Karpas-422 (cell line): ENCODE measurements around the gene ATXN7L1. TPM values are rescaled to one million over a fixed set of nuclear protein-coding genes. Genes with fewer than 3 reads are reported as not detected.
A peak's percentile ranks its signal among the peaks of the same experiment; 100 is the strongest.

Source experiments
- DNase-seq: peaks from one replicate; pipeline ENCODE4 v3.0.0-alpha.2; 2015
- H2AFZ ChIP-seq: fragments of 200-600 bp; sonication (generic); 2 replicates; pipeline ENCODE4 v1.6.1; 2014; ENCODE audit warnings: antibody characterized with exemption, low read length, mixed read lengths
- H3K27ac ChIP-seq: fragments of 200-600 bp; sonication (generic); 2 replicates; pipeline ENCODE4 v1.5.1; 2014; ENCODE audit warnings: mild to moderate bottlenecking, low read length, moderate library complexity
- H3K27me3 ChIP-seq: fragments of 200-600 bp; sonication (generic); 2 replicates; pipeline ENCODE4 v1.6.1; 2014; ENCODE audit warnings: low read length, mixed read lengths
- H3K36me3 ChIP-seq: fragments of 200-600 bp; sonication (generic); 2 replicates; pipeline ENCODE4 v1.6.1; 2014; ENCODE audit warnings: low read length, mixed read lengths; ENCODE audit not compliant: insufficient read depth
- H3K4me1 ChIP-seq: fragments of 200-600 bp; sonication (generic); 2 replicates; pipeline ENCODE4 v1.6.1; 2014; ENCODE audit warnings: mild to moderate bottlenecking, low read length, mixed read lengths
- H3K4me2 ChIP-seq: fragments of 200-600 bp; sonication (generic); 2 replicates; pipeline ENCODE4 v1.6.1; 2014; ENCODE audit warnings: low read length, low read depth, mild to moderate bottlenecking; ENCODE audit not compliant: poor library complexity, severe bottlenecking
- H3K4me3 ChIP-seq: fragments of 200-600 bp; sonication (generic); 2 replicates; pipeline ENCODE4 v1.5.1; 2014; ENCODE audit warnings: mild to moderate bottlenecking, antibody characterized with exemption, low read length, mixed read lengths
- H3K79me2 ChIP-seq: fragments of 200-600 bp; sonication (generic); 2 replicates; pipeline ENCODE4 v1.6.1; 2014; ENCODE audit warnings: mild to moderate bottlenecking, low read length, mixed read lengths
- H3K9ac ChIP-seq: fragments of 200-600 bp; sonication (generic); 2 replicates; pipeline ENCODE4 v1.6.0; 2014; ENCODE audit warnings: low read length
- H3K9me2 ChIP-seq: fragments of 200-600 bp; sonication (generic), shearing (Covaris generic); replicated peaks from 2 replicates; pipeline ENCODE4 v1.6.0; 2014; ENCODE audit warnings: mild to moderate bottlenecking, low read length, moderate library complexity; ENCODE audit not compliant: insufficient read depth
- H3K9me3 ChIP-seq: fragments of 300-700, 200-600 bp; sonication (generic); 2 replicates; pipeline ENCODE4 v1.6.1; 2014; ENCODE audit warnings: low read length, mixed read lengths
- H4K20me1 ChIP-seq: fragments of 200-600 bp; sonication (generic); 2 replicates; pipeline ENCODE4 v1.6.1; 2014; ENCODE audit warnings: mild to moderate bottlenecking, antibody characterized with exemption, low read length, low read depth; ENCODE audit not compliant: insufficient read depth
- total RNA-seq: library from RNA; depleted of rRNA; stranded (reverse); fragments of >200 nt; shearing (Covaris generic); gene quantifications from 2 replicates; pipeline ENCODE4 v1.2.3, GENCODE V29; 2014; ENCODE audit warnings: low replicate concordance

ATXN7L1 gene
- total RNA-seq, 1 experiment from 2014 or later, result not detected

DNA sequence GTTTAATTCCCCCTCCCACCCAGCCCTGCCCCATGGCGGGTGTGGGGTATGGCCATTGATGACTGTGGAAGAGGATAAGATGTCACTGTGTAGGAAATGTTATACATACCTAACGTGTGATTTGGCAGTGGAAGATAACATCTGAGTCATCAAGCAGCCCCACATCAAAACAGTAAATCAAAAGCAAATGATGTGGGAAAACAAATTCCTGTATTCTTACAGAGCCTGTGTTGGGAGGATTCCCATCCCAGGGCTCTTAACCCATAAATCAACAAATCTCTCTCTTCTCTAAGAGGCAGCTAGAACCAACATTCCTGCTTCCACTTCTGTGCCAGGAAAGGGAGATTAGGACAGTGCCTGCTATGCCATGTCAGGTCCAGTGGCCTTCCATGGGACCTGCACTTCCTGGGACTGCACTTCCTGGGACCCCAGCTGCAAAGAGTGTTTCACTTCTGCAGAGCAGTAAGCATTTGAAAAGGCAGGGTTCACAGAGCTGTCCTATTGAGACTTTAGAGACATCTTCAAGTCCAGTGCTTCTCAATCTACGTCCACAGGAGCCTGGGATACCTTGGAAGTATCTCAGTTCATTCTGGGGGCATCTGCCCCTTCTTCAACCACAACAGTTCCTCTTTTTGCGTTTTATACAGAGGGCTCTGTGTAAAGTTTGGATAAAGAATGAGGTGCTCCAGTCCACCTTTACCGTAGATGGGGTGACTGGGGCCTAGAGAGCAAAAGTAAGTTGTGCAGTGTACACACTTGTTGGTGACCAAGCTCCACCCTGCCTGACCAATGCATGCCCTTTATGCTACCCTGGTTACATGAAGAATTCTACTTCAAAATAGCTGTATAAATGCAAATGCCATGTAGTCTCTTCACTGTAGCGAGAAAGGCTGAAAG is 45.7 kb downstream of the ATXN7L1 start:
- no peaks in the 10 kb centered on the region for H3K4me1 ChIP-seq
- no peak overlapping the region for H2AFZ ChIP-seq
- H3K27ac ChIP-seq, result no peak overlapping the region
- H4K20me1 ChIP-seq, result no peaks in the 10 kb centered on the region
- no peak overlapping the region for H3K4me2 ChIP-seq
- no peaks in the 10 kb centered on the region for H3K9me3 ChIP-seq
- no peak for DNase-seq
- H3K9me2 ChIP-seq, result no peaks in the 10 kb centered on the region; the same call in 1 of the 2 replicates
- no peak overlapping the region for H3K9ac ChIP-seq
- no peaks in the 10 kb centered on the region for H3K79me2 ChIP-seq
- H3K27me3 ChIP-seq, result no peaks in the 10 kb centered on the region
- no peaks in the 10 kb centered on the region for H3K36me3 ChIP-seq
- no peak overlapping the region for H3K4me3 ChIP-seq

- Histone ChIP-seq H3K36me3 (no peaks in the 10 kb centered on the region), H3K4me2 (no peak overlapping the region), H3K27me3 (no peaks in the 10 kb centered on the region), H3K27ac (no peak overlapping the region), H3K9ac (no peak overlapping the region), H3K9me3 (no peaks in the 10 kb centered on the region), H3K4me1 (no peaks in the 10 kb centered on the region), H3K4me3 (no peak overlapping the region), H4K20me1 (no peaks in the 10 kb centered on the region), H3K79me2 (no peaks in the 10 kb centered on the region), H2AFZ (no peak overlapping the region), H3K9me2 (no peaks in the 10 kb centered on the region; the same call in 1 of the 2 replicates)
- DNase-seq, result no peak
Observed at GRCh38 chr7:105829681-105830322, 46.6 kb downstream of the ATXN7L1 start.

GRCh38 chr7:105828141-105828540 is 48.3 kb downstream of the ATXN7L1 start:
- Histone ChIP-seq H4K20me1 (no peaks in the 10 kb centered on the region), H3K36me3 (no peaks in the 10 kb centered on the region), H3K9me2 (no peaks in the 10 kb centered on the region; the same call in 1 of the 2 replicates), H3K9me3 (no peaks in the 10 kb centered on the region), H3K79me2 (no peaks in the 10 kb centered on the region), H3K4me3 (no peak overlapping the region), H3K27me3 (no peaks in the 10 kb centered on the region), H3K9ac (no peak overlapping the region), H3K4me2 (no peak overlapping the region), H2AFZ (no peak overlapping the region), H3K27ac (no peak overlapping the region), H3K4me1 (no peaks in the 10 kb centered on the region)
- no peak for DNase-seq

GRCh38 chr7:105827151-105827875 is 49.1 kb downstream of the ATXN7L1 start:
- no peak overlapping the region for H3K9ac ChIP-seq
- H3K4me1 ChIP-seq, result no peaks in the 10 kb centered on the region
- H4K20me1 ChIP-seq, result no peaks in the 10 kb centered on the region
- H3K27ac ChIP-seq, result no peak overlapping the region
- no peaks in the 10 kb centered on the region for H3K27me3 ChIP-seq
- H2AFZ ChIP-seq, result no peak overlapping the region
- no peaks in the 10 kb centered on the region; the same call in 1 of the 2 replicates for H3K9me2 ChIP-seq
- H3K79me2 ChIP-seq, result no peaks in the 10 kb centered on the region
- H3K4me2 ChIP-seq, result no peak overlapping the region
- no peak overlapping the region for H3K4me3 ChIP-seq
- no peak for DNase-seq
- no peaks in the 10 kb centered on the region for H3K9me3 ChIP-seq
- H3K36me3 ChIP-seq, result no peaks in the 10 kb centered on the region

GRCh38 chr7:105826143-105826542 is 50.3 kb downstream of the ATXN7L1 start:
- H3K4me1 ChIP-seq, result no peaks in the 10 kb centered on the region
- no peaks in the 10 kb centered on the region for H4K20me1 ChIP-seq
- H3K9me3 ChIP-seq, result no peaks in the 10 kb centered on the region
- no peaks in the 10 kb centered on the region; the same call in 1 of the 2 replicates for H3K9me2 ChIP-seq
- H3K4me2 ChIP-seq, result no peak overlapping the region
- no peak overlapping the region for H3K27ac ChIP-seq
- DNase-seq, result no peak
- H3K9ac ChIP-seq, result no peak overlapping the region
- H2AFZ ChIP-seq, result no peak overlapping the region
- no peaks in the 10 kb centered on the region for H3K27me3 ChIP-seq
- H3K36me3 ChIP-seq, result no peaks in the 10 kb centered on the region
- no peak overlapping the region for H3K4me3 ChIP-seq
- no peaks in the 10 kb centered on the region for H3K79me2 ChIP-seq

GRCh38 chr7:105825371-105825770 is 51.0 kb downstream of the ATXN7L1 start:
- H2AFZ ChIP-seq, result no peak overlapping the region
- no peak overlapping the region for H3K9ac ChIP-seq

DNA sequence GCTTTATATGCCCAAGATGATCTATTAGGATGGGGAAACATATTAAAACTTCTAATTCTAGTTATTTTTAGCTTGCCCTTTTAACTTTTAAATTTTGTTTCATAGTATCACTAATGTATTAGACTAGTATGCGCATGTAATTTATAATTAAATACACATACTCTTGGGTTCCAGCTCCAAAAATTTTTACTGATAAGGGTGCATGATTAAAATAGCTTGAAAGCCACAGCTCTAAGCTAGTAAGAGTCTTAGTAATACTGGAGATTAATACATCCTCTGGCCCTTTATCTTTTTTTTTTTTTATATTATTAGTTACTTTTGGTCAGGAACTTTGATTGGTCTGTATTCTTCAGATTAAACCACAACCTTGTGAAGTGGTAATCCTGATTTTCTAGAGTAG is 53.6 kb downstream of the ATXN7L1 start:
- Histone ChIP-seq H3K79me2 (no peaks in the 10 kb centered on the region), H4K20me1 (no peaks in the 10 kb centered on the region), H2AFZ (no peak overlapping the region), H3K9ac (no peak overlapping the region), H3K4me1 (no peaks in the 10 kb centered on the region), H3K4me3 (no peak overlapping the region), H3K36me3 (no peaks in the 10 kb centered on the region), H3K27me3 (no peaks in the 10 kb centered on the region), H3K9me2 (no peaks in the 10 kb centered on the region; the same call in 1 of the 2 replicates), H3K4me2 (no peak overlapping the region), H3K9me3 (no peaks in the 10 kb centered on the region), H3K27ac (no peak overlapping the region)
- no peak for DNase-seq

More at GRCh38 chr7:105825371-105825770, 51.0 kb downstream of the ATXN7L1 start:
- Histone ChIP-seq H3K79me2 (no peaks in the 10 kb centered on the region), H3K4me3 (no peak overlapping the region), H3K4me1 (no peaks in the 10 kb centered on the region), H3K9me2 (no peaks in the 10 kb centered on the region; the same call in 1 of the 2 replicates), H3K27ac (no peak overlapping the region), H4K20me1 (no peaks in the 10 kb centered on the region), H3K4me2 (no peak overlapping the region), H3K27me3 (no peaks in the 10 kb centered on the region), H3K36me3 (no peaks in the 10 kb centered on the region), H3K9me3 (no peaks in the 10 kb centered on the region)
- no peak for DNase-seq

DNA sequence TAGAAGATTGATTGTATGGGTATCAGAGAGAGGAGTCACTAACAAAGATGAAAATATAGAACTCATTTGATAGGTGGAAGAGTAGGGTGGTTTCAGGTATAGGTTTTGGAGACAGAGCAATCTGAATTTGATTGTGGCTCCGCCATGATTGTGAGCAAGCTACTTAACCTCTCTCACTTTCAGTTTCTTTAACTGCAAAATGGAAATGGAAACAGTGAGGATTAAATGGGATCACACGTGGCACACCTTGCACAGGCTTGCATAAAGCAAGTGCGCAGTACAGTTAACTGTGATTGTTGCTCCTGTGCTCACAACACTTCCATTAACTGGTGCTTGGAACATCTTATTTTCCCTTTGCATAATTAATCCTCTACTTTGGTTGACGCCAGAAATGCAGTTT is 54.9 kb downstream of the ATXN7L1 start:
- H3K4me2 ChIP-seq, result no peak overlapping the region
- no peaks in the 10 kb centered on the region for H4K20me1 ChIP-seq
- no peak for DNase-seq
- H3K36me3 ChIP-seq, result no peaks in the 10 kb centered on the region
- H3K27ac ChIP-seq, result no peak overlapping the region
- H3K27me3 ChIP-seq, result no peaks in the 10 kb centered on the region
- H3K4me3 ChIP-seq, result 0 out of 2 replicates have a peak overlapping the region, but pooled peaks have one; percentile 6
- H3K4me1 ChIP-seq, result no peaks in the 10 kb centered on the region
- no peaks in the 10 kb centered on the region; the same call in 1 of the 2 replicates for H3K9me2 ChIP-seq
- H2AFZ ChIP-seq, result no peak overlapping the region
- no peak overlapping the region for H3K9ac ChIP-seq
- H3K9me3 ChIP-seq, result no peaks in the 10 kb centered on the region
- H3K79me2 ChIP-seq, result no peaks in the 10 kb centered on the region
